Mesenchymal stem cell (in vitro differentiated cells and primary cell): ENCODE results near the gene PITPNM3.

Experiments used
- DNase-seq: peaks from one replicate; pipeline ENCODE4 v3.0.0-alpha.2; 2013
- H2AFZ ChIP-seq: one replicate; pipeline ENCODE4 v1.6.1; 2013; ENCODE audit warnings: low read depth, mild to moderate bottlenecking, control low read depth, inconsistent platforms, low read length, moderate library complexity
- H2AK5ac ChIP-seq: 2 replicates; pipeline ENCODE4 v1.6.1; 2013; ENCODE audit warnings: low read length, moderate library complexity, mild to moderate bottlenecking, inconsistent platforms; ENCODE audit not compliant: severe bottlenecking
- H2BK120ac ChIP-seq: one replicate; pipeline ENCODE4 v1.6.1; 2013; ENCODE audit warnings: low read depth, mild to moderate bottlenecking, inconsistent platforms, low read length, moderate library complexity
- H2BK12ac ChIP-seq, 2 experiments: one replicate each; pipeline ENCODE4 v1.6.1; 2013; ENCODE audit warnings: inconsistent platforms in 2 of 2, low read length in 2 of 2, mild to moderate bottlenecking in 2 of 2, moderate library complexity in 2 of 2, control low read depth in 1 of 2
- H2BK15ac ChIP-seq: one replicate; pipeline ENCODE4 v1.6.1; 2013; ENCODE audit warnings: mild to moderate bottlenecking, low read depth, inconsistent platforms; ENCODE audit not compliant: poor library complexity, severe bottlenecking
- H2BK5ac ChIP-seq: 2 replicates; pipeline ENCODE4 v1.6.1; 2013; ENCODE audit warnings: low read depth, mild to moderate bottlenecking, low read length, control low read depth, inconsistent platforms; ENCODE audit not compliant: poor library complexity, severe bottlenecking
- H3K14ac ChIP-seq, 2 experiments: one replicate each; pipeline ENCODE4 v1.6.1; 2013; ENCODE audit warnings: inconsistent platforms in 2 of 2, low read length in 2 of 2, control low read depth in 1 of 2, mild to moderate bottlenecking in 1 of 2, moderate library complexity in 1 of 2
- H3K18ac ChIP-seq, 2 experiments: one replicate each; pipeline ENCODE4 v1.6.1; 2013; ENCODE audit warnings: inconsistent platforms in 2 of 2, low read length in 2 of 2, control low read depth in 1 of 2, low read depth in 1 of 2, mild to moderate bottlenecking in 1 of 2
- H3K23ac ChIP-seq, 2 experiments: one replicate each; pipeline ENCODE4 v1.6.1; 2013; ENCODE audit warnings: inconsistent platforms in 2 of 2, low read length in 2 of 2, mild to moderate bottlenecking in 2 of 2, moderate library complexity in 2 of 2, control low read depth in 1 of 2
- H3K27ac ChIP-seq: 2 replicates; pipeline ENCODE4 v1.5.1; 2013; ENCODE audit warnings: mild to moderate bottlenecking, moderate library complexity, low read length, control low read depth, inconsistent platforms; ENCODE audit not compliant: poor library complexity, severe bottlenecking
- H3K27me3 ChIP-seq, 2 experiments: 2 replicates each; pipeline versions ENCODE4 v1.6.1 to v1.7.0; 2013; ENCODE audit warnings: low read length in 2 of 2, mild to moderate bottlenecking in 2 of 2, moderate library complexity in 2 of 2, control low read depth in 1 of 2, inconsistent platforms in 1 of 2; ENCODE audit not compliant: control insufficient read depth in 1 of 2, insufficient read depth in 1 of 2
- H3K36me3 ChIP-seq, 2 experiments: 2 replicates each; pipeline versions ENCODE4 v1.6.1 to v1.7.0; 2013; ENCODE audit warnings: low read length in 2 of 2, control low read depth in 1 of 2, inconsistent platforms in 1 of 2, low read depth in 1 of 2, mild to moderate bottlenecking in 1 of 2; ENCODE audit not compliant: insufficient read depth in 2 of 2, control insufficient read depth in 1 of 2
- H3K4ac ChIP-seq, 2 experiments: one replicate each; pipeline ENCODE4 v1.6.1; 2013; ENCODE audit warnings: inconsistent platforms in 2 of 2, low read length in 2 of 2, mild to moderate bottlenecking in 2 of 2, moderate library complexity in 2 of 2, control low read depth in 1 of 2, low read depth in 1 of 2
- H3K4me1 ChIP-seq: 2 replicates; pipeline ENCODE4 v1.6.1; 2013; ENCODE audit warnings: low read depth, low read length, control low read depth; ENCODE audit not compliant: control insufficient read depth, insufficient read depth
- H3K4me2 ChIP-seq: 2 replicates; pipeline ENCODE4 v1.6.1; 2013; ENCODE audit warnings: low read length, mild to moderate bottlenecking, inconsistent platforms; ENCODE audit not compliant: poor library complexity, severe bottlenecking
- H3K4me3 ChIP-seq, 2 experiments: 2 replicates each; pipeline versions ENCODE4 v1.5.1 to v1.7.0; 2013; ENCODE audit warnings: low read length in 2 of 2, mild to moderate bottlenecking in 2 of 2, control low read depth in 1 of 2, low read depth in 1 of 2; ENCODE audit not compliant: insufficient read depth in 1 of 2
- H3K79me1 ChIP-seq: replicated peaks from 2 replicates; pipeline ENCODE4 v1.6.1; 2013; ENCODE audit warnings: mild to moderate bottlenecking, control low read depth, low read length, inconsistent platforms; ENCODE audit not compliant: poor library complexity, severe bottlenecking
- H3K9ac ChIP-seq: 2 replicates; pipeline ENCODE4 v1.7.0; 2013; ENCODE audit warnings: mild to moderate bottlenecking, low read length, moderate library complexity
- H3K9me3 ChIP-seq: 2 replicates; pipeline ENCODE4 v1.7.0; 2013; ENCODE audit warnings: mild to moderate bottlenecking, low read length; ENCODE audit not compliant: control insufficient read depth
- H4K8ac ChIP-seq: one replicate; pipeline ENCODE4 v1.6.1; 2013; ENCODE audit warnings: inconsistent platforms, mild to moderate bottlenecking, low read length, moderate library complexity
- H4K91ac ChIP-seq: one replicate; pipeline ENCODE4 v1.6.1; 2013; ENCODE audit warnings: mild to moderate bottlenecking, low read length, inconsistent platforms
- WGBS: methylation state at CpG from one replicate; pipeline ENCODE4 v1.1.7; 2013; ENCODE audit warnings: mixed read lengths; 5-methylcytosine and 5-hydroxymethylcytosine counted together

PITPNM3 gene

DNA sequence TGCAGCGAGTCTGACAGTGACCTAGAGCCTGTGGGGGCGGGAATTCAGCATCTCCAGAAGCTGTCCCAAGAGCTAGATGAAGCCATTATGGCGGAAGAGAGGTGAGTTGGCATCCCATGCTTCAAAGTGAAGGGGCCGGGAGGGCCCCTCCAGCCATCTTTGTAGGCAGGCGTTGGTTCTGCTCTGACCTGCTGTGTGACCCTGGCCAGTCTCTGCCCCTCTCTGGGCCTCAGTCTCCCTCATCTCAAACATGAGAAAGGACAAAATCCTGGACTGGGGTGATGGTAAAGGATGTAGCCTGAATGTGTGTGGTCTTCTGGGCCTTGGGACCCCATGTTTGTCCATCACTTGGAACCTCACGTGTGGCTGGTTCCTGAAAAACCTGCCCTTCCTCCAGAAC is 107.0 kb downstream of the PITPNM3 start:
- H4K91ac ChIP-seq = no peak overlapping the region
- H4K8ac ChIP-seq = no peak overlapping the region
- no peak for DNase-seq
- H3K4me1 ChIP-seq = peaks cover 10% of the 10 kb centered on the region
- no peak overlapping the region for H3K4ac ChIP-seq
- H2AFZ ChIP-seq = no peak overlapping the region
- 99% methylated on average over 6 of the region's 6 CpGs for WGBS
- H3K9me3 ChIP-seq = no peaks in the 10 kb centered on the region
- H3K9ac ChIP-seq = no peak overlapping the region
- no peak overlapping the region for H2BK15ac ChIP-seq
- H3K36me3 ChIP-seq = peaks cover 0 to 22% of the 10 kb centered on the region in 2 experiments
- no peak overlapping the region for H3K4me2 ChIP-seq
- no peak overlapping the region for H2BK12ac ChIP-seq
- H3K4me3 ChIP-seq = no peak overlapping the region
- no peak overlapping the region for H3K14ac ChIP-seq
- no peak overlapping the region for H2BK5ac ChIP-seq
- peaks cover 20% of the 10 kb centered on the region for H3K79me1 ChIP-seq
- H3K27me3 ChIP-seq = peaks cover under 1 to 11% of the 10 kb centered on the region in 2 experiments
- no peak overlapping the region for H2BK120ac ChIP-seq
- no peak overlapping the region for H2AK5ac ChIP-seq
- no peak overlapping the region for H3K27ac ChIP-seq
- H3K18ac ChIP-seq = no peak overlapping the region
- H3K23ac ChIP-seq = no peak overlapping the region

DNA sequence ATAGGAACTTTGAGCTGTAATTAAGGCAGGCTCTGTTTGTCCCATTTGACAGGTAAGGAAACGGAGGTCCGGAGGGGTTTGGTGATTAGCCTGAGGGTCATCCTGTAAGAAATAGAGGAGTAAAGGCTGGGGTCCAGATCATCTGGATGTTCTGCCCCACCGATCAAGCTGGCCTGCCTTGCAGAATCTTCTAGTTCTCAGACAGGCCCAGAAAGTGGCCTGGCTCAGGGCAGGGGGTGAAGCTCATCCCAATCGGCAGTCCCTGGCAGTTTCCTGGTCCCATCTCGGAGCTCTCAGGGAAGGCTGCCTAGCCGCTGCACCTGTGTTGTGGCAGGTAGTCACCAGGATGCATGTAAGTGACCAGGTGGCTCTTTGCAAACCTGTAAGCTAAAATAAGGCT is 107.9 kb downstream of the PITPNM3 start:
- Histone ChIP-seq H3K4me3 (no peak overlapping the region), H2BK15ac (no peak overlapping the region), H2BK120ac (no peak overlapping the region), H3K4me2 (no peak overlapping the region), H3K23ac (no peak overlapping the region), H3K9ac (no peak overlapping the region), H3K9me3 (no peaks in the 10 kb centered on the region), H3K4ac (no peak overlapping the region), H4K91ac (no peak overlapping the region), H2AFZ (no peak overlapping the region), H3K36me3 (peaks cover 0 to 22% of the 10 kb centered on the region in 2 experiments), H3K79me1 (peaks cover 21% of the 10 kb centered on the region), H2BK12ac (no peak overlapping the region), H3K4me1 (peaks cover 10% of the 10 kb centered on the region), H2BK5ac (no peak overlapping the region), H4K8ac (no peak overlapping the region), H3K27me3 (peaks cover 0 to 3% of the 10 kb centered on the region in 2 experiments), H3K27ac (no peak overlapping the region), H3K18ac (no peak overlapping the region), H2AK5ac (no peak overlapping the region), H3K14ac (no peak overlapping the region)
- no peak for DNase-seq
- 98% methylated on average over 6 of the region's 6 CpGs for WGBS

- Histone ChIP-seq H2BK12ac (no peak overlapping the region), H3K4ac (no peak overlapping the region), H3K14ac (no peak overlapping the region), H3K4me3 (no peak overlapping the region), H3K27ac (no peak overlapping the region), H3K4me1 (peaks cover 10% of the 10 kb centered on the region), H2BK15ac (no peak overlapping the region), H3K18ac (no peak overlapping the region), H3K23ac (no peak overlapping the region), H2AK5ac (no peak overlapping the region), H2BK120ac (no peak overlapping the region), H2AFZ (no peak overlapping the region), H2BK5ac (no peak overlapping the region), H3K27me3 (no peaks in the 10 kb centered on the region), H3K36me3 (peaks cover 0 to 22% of the 10 kb centered on the region in 2 experiments), H4K91ac (no peak overlapping the region), H3K79me1 (peaks cover 21% of the 10 kb centered on the region), H3K4me2 (no peak overlapping the region), H3K9ac (no peak overlapping the region), H3K9me3 (no peaks in the 10 kb centered on the region), H4K8ac (no peak overlapping the region)
- WGBS = 96% methylated on average over 9 of the region's 9 CpGs
- no peak for DNase-seq
These were observed 109.7 kb downstream of the PITPNM3 start for GRCh38 chr17:6446516-6447100.

GRCh38 chr17:6444571-6445335 is 111.6 kb downstream of the PITPNM3 start:
- WGBS = 41% methylated on average over 23 of the region's 36 CpGs

More at GRCh38 chr17:6444571-6445335, 111.6 kb downstream of the PITPNM3 start:
- DNase-seq = no peak
- H3K4me2 ChIP-seq = peak overlapping the region; percentile 95
- H4K8ac ChIP-seq = no peak overlapping the region
- H3K23ac ChIP-seq = peak overlapping the region in 1 of 2 experiments; percentile 40
- H3K14ac ChIP-seq = no peak overlapping the region
- H2BK12ac ChIP-seq = no peak overlapping the region
- H3K27ac ChIP-seq = no peak overlapping the region
- H3K4ac ChIP-seq = no peak overlapping the region
- H2AFZ ChIP-seq = no peak overlapping the region
- H2BK5ac ChIP-seq = no peak overlapping the region
- H3K79me1 ChIP-seq = peaks cover 21% of the 10 kb centered on the region
- no peak overlapping the region for H3K18ac ChIP-seq
- no peak overlapping the region for H2BK120ac ChIP-seq
- H3K27me3 ChIP-seq = peaks cover under 1 to 5% of the 10 kb centered on the region in 2 experiments
- no peak overlapping the region for H2AK5ac ChIP-seq
- no peaks in the 10 kb centered on the region for H3K9me3 ChIP-seq
- peaks cover 10% of the 10 kb centered on the region for H3K4me1 ChIP-seq
- no peak overlapping the region for H4K91ac ChIP-seq
- H3K9ac ChIP-seq = peak overlapping the region; percentile 83
- H3K4me3 ChIP-seq = peak overlapping the region; percentile 56 to 92
- H2BK15ac ChIP-seq = no peak overlapping the region
- H3K36me3 ChIP-seq = peaks cover 0 to 18% of the 10 kb centered on the region in 2 experiments
